WTC11 (cell line): Measurements from ENCODE around the gene DMXL1. TPM values are rescaled to one million over a fixed set of nuclear protein-coding genes. Genes with fewer than 3 reads are reported as not detected.
"Not testable (repeated sequence)": the region's sequence is repeated elsewhere in the genome, so short reads cannot be mapped to it uniquely, and the experiment has no call there.

Experiments
- ATAC-seq: fragments of 200-7000 bp; cut with Tn5 transposase; 2 replicates; pipeline ENCODE4 v1.10.0; 2021; ENCODE audit warnings: mild to moderate bottlenecking, moderate library complexity
- CTCF ChIA-PET: fragments of 300-600 bp; sonication (Branson Sonifier 250); formaldehyde crosslinking; loops from one replicate; lab custom pipeline; 2021; ENCODE audit warnings: antibody characterized with exemption; lab: Charles Lee
- POLR2A ChIA-PET: fragments of 350-600 bp; sonication (Branson Sonifier 250); formaldehyde crosslinking; loops from one replicate; lab custom pipeline; 2021; ENCODE audit warnings: antibody characterized with exemption; lab: Charles Lee
- DNase-seq: peaks from one replicate; pipeline ENCODE4 v3.0.0; 2021; ENCODE audit warnings: low spot score
- H3K27ac Mint-ChIP-seq: 2 replicates; pipeline ENCODE4 v1.8.0; 2021; ENCODE audit warnings: mixed read lengths
- H3K27me3 Mint-ChIP-seq: 2 replicates; pipeline ENCODE4 v1.8.0; 2021; ENCODE audit warnings: low read depth, mild to moderate bottlenecking, moderate library complexity, mixed read lengths
- H3K36me3 Mint-ChIP-seq: 2 replicates; pipeline ENCODE4 v1.8.0; 2021; ENCODE audit warnings: mixed read lengths
- H3K4me1 Mint-ChIP-seq: 2 replicates; pipeline ENCODE4 v1.8.0; 2022; ENCODE audit warnings: mixed read lengths
- H3K4me3 Mint-ChIP-seq: 2 replicates; pipeline ENCODE4 v1.8.0; 2021; ENCODE audit warnings: mild to moderate bottlenecking, moderate library complexity, mixed read lengths
- H3K9me3 Mint-ChIP-seq: 2 replicates; pipeline ENCODE4 v1.8.0; 2021; ENCODE audit warnings: mixed read lengths
- AR ChIP-seq: fragments of 250-450 bp; sonication (Bioruptor Pico); IDR thresholded peaks from 2 replicates; pipeline ENCODE4 v1.9.0; 2021; ENCODE audit warnings: mild to moderate bottlenecking
- CBFB ChIP-seq: sonication (generic); formaldehyde crosslinking; IDR thresholded peaks from 2 replicates; pipeline ENCODE4 v1.8.1; 2022; ENCODE audit warnings: mild to moderate bottlenecking, low read depth, missing genetic modification reagents
- E2F1 ChIP-seq: sonication (generic); formaldehyde crosslinking; IDR thresholded peaks from 2 replicates; pipeline ENCODE4 v1.8.0; 2022; ENCODE audit warnings: mild to moderate bottlenecking, missing genetic modification reagents
- E2F4 ChIP-seq: sonication (generic); formaldehyde crosslinking; IDR thresholded peaks from 2 replicates; pipeline ENCODE4 v1.8.1; 2022; ENCODE audit warnings: low read depth, mild to moderate bottlenecking, moderate library complexity, missing genetic modification reagents, borderline replicate concordance
- FOXK1 ChIP-seq: sonication (generic); formaldehyde crosslinking; IDR thresholded peaks from 2 replicates; pipeline ENCODE4 v1.8.0; 2022; ENCODE audit warnings: mild to moderate bottlenecking, moderate library complexity, missing genetic modification reagents
- FOXP1 ChIP-seq: sonication (generic); formaldehyde crosslinking; IDR thresholded peaks from 2 replicates; pipeline ENCODE4 v1.8.0; 2022; ENCODE audit warnings: missing genetic modification reagents, mild to moderate bottlenecking, moderate library complexity, borderline replicate concordance
- IRF1 ChIP-seq: sonication (generic); formaldehyde crosslinking; IDR thresholded peaks from 2 replicates; pipeline ENCODE4 v1.8.0; 2023; ENCODE audit warnings: missing genetic modification reagents
- NR3C1 ChIP-seq: sonication (generic); formaldehyde crosslinking; conservative IDR thresholded peaks from 2 replicates; pipeline ENCODE4 v1.8.1; 2023; ENCODE audit warnings: low read depth, mild to moderate bottlenecking, missing genetic modification reagents
- PRDM15 ChIP-seq: sonication (generic); formaldehyde crosslinking; IDR thresholded peaks from 2 replicates; pipeline ENCODE4 v1.8.0; 2022; ENCODE audit warnings: missing genetic modification reagents
- SOX15 ChIP-seq: fragments of 250-450 bp; sonication (Bioruptor Pico); IDR thresholded peaks from 2 replicates; pipeline ENCODE4 v1.9.0; 2021; ENCODE audit warnings: mild to moderate bottlenecking
- STAT6 ChIP-seq: sonication (generic); formaldehyde crosslinking; conservative IDR thresholded peaks from 2 replicates; pipeline ENCODE4 v1.8.1; 2023; ENCODE audit warnings: mild to moderate bottlenecking, low read depth, missing genetic modification reagents, moderate library complexity
- ZMAT4 ChIP-seq: fragments of 250-450 bp; sonication (Bioruptor Pico); IDR thresholded peaks from 2 replicates; pipeline ENCODE4 v1.9.0; 2021; ENCODE audit warnings: mild to moderate bottlenecking
- total RNA-seq: library from RNA; stranded (reverse); gene quantifications from 3 replicates; pipeline ENCODE4 v1.2.3, GENCODE V29; 2021

The DMXL1 gene
- total RNA-seq, 1 experiment from 2014 or later: 43.7 TPM

GRCh38 chr5:119131530-119132304 lies 60.8 kb downstream of the DMXL1 start:
- DNase-seq (no peak), ATAC-seq (no peak)
- H3K27ac Mint-ChIP-seq: no peak overlapping the region
- CTCF ChIA-PET: no interaction called here
- no peaks in the 10 kb centered on the region for H3K27me3 Mint-ChIP-seq
- peaks cover 64% of the 10 kb centered on the region for H3K36me3 Mint-ChIP-seq
- TF ChIP-seq PRDM15 (CRISPR knock-in tag): no peak
- TF ChIP-seq IRF1 (CRISPR knock-in tag): no peak
- TF ChIP-seq FOXK1 (CRISPR knock-in tag): no peak
- no peak for TF ChIP-seq NR3C1 (CRISPR knock-in tag)
- TF ChIP-seq ZMAT4 (CRISPR knock-in tag): no peak
- TF ChIP-seq STAT6 (CRISPR knock-in tag): no peak
- TF ChIP-seq SOX15 (CRISPR knock-in tag): no peak
- no peak for TF ChIP-seq FOXP1 (CRISPR knock-in tag)
- TF ChIP-seq CBFB (CRISPR knock-in tag): no peak
- TF ChIP-seq E2F1 (CRISPR knock-in tag): no peak
- TF ChIP-seq E2F4 (CRISPR knock-in tag): no peak
- no peak for TF ChIP-seq AR (CRISPR knock-in tag)
- no peaks in the 10 kb centered on the region for H3K4me1 Mint-ChIP-seq
- POLR2A ChIA-PET: no interaction called here
- H3K9me3 Mint-ChIP-seq: peaks cover 23% of the 10 kb centered on the region
- H3K4me3 Mint-ChIP-seq: no peak overlapping the region

GRCh38 chr5:119135743-119136142 lies 64.9 kb downstream of the DMXL1 start:
- H3K27me3 Mint-ChIP-seq, POLR2A ChIA-PET, H3K4me1 Mint-ChIP-seq, CTCF ChIA-PET, ATAC-seq, H3K27ac Mint-ChIP-seq, H3K4me3 Mint-ChIP-seq, DNase-seq: not testable (repeated sequence)
- Mint-ChIP-seq H3K36me3 (peaks cover 82% of the 10 kb centered on the region), H3K9me3 (peaks cover 61% of the 10 kb centered on the region)
